HG02798 (cell line): ENCODE measurements around the gene JUNB.
"Not testable (repeated sequence)": the region's sequence is repeated elsewhere in the genome, so short reads cannot be mapped to it uniquely, and the experiment has no call there.

Experiments
- ATAC-seq: cut with Tn5 transposase; IDR thresholded peaks from one replicate; pipeline ENCODE4 v1.9.1; 2021; ENCODE audit warnings: mild to moderate bottlenecking; ENCODE audit not compliant: unreplicated experiment, poor library complexity

The JUNB gene

DNA sequence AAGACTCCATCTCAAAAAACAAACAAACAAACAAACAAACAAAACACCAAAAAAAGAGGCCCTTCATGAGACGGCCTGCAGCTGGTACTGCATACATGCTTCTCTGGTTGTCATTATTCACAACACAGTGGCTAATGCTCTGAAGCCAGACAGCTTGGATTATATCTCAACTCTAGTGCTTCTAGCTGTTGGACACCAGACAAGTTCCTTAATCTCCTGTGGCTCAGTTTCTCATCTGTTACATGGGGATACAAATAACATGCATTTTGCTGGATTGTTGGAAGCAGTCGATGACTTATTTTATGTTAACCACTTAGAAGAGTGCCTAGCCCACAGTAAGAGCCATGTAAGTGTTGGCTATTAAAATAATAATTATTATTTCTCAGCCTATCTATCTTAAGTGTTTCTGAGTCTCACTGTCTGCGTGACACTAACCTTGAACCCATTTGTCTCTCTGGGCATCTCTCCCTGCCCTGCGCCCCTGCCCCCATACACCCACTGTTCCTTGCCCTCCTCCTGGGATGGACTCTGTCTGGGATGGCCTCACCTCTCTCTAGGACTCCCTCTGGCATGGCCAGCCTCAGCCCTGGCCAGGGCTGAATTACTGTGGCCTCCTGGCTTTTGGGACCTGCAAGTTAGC, 3.1 kb upstream of the JUNB start:
- ATAC-seq: no peak

DNA sequence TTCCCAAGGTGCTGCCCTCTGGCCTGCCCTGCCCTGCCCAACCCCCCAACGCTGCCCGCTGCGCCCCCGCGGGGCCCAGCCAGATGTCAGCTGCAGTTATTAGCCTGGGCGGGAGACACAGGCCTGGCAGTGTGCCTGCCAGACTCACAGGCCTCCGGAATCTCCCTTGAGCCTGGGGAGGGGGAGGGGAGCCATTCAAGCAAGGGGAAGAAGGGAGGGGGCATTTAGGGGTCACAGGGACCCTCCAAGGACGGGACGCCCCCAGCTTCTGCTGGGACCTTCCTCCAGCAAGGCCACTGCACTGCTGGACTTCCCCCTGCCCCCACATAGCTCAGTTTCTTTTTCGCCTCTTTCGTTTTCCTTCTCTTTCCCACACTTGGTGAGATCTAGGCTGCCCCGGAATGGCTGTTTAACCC, 2.6 kb upstream of the JUNB start:
- no peak for ATAC-seq

DNA sequence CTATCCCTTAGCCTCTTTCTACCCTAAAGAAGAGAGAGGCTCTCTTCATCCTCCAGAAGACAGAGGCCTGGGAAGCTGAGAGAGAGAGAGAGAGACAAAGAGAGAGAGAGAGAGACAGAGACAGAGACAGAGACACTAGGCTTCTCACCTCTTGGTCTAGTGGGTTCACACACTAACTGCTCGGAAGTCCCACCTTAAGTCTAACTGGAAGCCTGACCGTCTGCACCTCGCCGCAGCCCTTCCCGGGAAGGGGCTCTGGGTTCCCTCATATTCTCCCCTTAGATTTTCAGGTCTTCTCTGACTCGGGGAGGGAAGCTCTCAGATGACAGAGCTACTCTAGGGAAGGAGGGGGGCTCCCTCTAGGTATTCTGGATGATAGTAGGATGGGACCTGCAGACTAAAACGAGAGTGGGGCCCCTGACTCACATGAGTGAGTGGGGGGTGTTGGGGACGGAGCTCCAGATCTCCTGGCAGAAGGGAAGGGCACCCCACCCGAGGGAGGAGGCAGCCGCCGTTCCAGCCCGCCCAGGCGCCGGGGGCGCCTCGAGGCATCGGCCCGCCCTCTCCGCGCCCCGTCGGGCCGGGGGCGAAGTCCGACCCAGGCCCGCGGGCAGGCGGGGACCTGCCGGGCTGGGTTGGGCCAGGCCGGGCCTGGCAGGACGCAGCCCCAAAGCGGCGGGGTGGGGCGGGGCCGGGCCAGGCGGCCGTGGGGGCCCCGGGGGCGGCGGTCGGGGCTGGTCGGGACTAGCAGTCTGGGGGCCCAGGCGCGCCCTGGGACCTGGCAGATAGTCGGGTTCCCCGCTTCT, 2.0 kb upstream of the JUNB start:
- ATAC-seq: no peak

DNA sequence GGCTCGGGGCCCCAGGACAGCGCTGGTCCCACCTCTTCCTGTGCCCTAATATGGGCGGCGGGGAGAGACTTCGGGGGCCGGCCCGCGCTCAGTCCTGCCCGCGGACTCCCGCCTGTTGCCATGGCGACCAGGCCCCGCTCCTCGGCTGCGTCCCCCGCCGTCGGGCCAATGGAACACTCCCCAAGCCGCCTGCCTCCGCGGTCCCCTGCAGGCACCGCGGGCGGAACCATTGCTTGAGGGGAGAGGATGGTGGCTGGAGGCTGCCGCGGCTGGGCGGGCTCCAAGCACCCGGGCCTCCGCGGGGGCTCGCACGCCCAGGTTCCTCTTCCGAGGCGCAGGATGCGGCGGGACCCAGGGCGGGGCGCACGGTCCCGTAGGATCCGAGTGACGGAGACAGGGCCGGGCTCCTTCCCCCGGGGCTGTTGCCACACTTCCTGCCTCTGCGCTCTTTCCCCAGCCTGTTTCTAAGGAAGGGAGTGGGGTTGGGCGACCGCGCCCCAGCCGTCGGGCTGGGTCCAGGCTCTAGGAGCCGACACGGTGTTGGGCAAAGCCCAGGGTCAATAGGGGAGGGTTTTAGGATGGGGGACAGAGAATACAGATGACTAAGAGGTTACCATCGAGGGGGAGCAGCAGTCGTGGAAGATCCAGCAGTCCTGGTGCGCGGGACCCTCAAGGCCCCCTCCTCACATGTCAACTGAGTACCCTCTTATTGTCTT, 1.2 kb upstream of the JUNB start:
- peak; percentile 48 for ATAC-seq

DNA sequence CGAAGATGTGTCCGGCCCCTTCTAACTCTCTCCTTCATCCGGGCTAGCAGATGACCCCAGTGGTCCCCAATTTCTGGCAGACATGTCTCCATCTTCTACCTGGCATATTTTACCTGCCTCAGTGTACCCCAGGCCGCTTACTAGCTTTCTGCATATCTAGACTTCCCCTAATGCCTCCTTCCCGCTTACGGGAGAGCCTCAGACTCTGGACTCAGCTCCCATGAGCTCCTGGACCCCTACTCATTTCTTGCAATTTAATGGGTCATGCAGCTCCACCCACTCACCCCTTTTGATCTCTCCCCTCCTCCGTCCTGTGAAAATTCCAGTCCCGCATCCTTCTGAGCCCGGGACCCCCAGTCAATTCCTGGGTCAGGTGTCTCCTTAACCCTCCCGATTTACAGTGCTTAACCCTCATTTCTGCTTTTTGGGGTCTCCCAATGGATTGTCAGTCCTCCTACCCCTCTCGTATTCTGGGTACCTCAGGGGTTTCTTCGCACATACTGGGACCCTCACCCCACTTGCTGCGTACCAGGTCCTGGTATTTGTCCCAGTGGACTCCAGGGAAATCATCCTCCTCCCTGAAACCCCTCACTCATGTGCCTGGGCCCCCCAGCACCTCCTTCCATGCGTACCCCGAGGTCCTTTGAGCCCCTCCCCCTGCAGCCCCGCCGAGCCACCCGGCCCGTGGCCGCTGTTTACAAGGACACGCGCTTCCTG, 500 bp upstream of the JUNB start:
- ATAC-seq: no peak

DNA sequence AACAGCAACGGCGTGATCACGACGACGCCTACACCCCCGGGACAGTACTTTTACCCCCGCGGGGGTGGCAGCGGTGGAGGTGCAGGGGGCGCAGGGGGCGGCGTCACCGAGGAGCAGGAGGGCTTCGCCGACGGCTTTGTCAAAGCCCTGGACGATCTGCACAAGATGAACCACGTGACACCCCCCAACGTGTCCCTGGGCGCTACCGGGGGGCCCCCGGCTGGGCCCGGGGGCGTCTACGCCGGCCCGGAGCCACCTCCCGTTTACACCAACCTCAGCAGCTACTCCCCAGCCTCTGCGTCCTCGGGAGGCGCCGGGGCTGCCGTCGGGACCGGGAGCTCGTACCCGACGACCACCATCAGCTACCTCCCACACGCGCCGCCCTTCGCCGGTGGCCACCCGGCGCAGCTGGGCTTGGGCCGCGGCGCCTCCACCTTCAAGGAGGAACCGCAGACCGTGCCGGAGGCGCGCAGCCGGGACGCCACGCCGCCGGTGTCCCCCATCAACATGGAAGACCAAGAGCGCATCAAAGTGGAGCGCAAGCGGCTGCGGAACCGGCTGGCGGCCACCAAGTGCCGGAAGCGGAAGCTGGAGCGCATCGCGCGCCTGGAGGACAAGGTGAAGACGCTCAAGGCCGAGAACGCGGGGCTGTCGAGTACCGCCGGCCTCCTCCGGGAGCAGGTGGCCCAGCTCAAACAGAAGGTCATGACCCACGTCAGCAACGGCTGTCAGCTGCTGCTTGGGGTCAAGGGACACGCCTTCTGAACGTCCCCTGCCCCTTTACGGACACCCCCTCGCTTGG, 966 bp downstream of the JUNB start:
- ATAC-seq: no peak

DNA sequence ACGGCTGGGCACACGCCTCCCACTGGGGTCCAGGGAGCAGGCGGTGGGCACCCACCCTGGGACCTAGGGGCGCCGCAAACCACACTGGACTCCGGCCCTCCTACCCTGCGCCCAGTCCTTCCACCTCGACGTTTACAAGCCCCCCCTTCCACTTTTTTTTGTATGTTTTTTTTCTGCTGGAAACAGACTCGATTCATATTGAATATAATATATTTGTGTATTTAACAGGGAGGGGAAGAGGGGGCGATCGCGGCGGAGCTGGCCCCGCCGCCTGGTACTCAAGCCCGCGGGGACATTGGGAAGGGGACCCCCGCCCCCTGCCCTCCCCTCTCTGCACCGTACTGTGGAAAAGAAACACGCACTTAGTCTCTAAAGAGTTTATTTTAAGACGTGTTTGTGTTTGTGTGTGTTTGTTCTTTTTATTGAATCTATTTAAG, 1.6 kb downstream of the JUNB start:
- ATAC-seq: no peak

DNA sequence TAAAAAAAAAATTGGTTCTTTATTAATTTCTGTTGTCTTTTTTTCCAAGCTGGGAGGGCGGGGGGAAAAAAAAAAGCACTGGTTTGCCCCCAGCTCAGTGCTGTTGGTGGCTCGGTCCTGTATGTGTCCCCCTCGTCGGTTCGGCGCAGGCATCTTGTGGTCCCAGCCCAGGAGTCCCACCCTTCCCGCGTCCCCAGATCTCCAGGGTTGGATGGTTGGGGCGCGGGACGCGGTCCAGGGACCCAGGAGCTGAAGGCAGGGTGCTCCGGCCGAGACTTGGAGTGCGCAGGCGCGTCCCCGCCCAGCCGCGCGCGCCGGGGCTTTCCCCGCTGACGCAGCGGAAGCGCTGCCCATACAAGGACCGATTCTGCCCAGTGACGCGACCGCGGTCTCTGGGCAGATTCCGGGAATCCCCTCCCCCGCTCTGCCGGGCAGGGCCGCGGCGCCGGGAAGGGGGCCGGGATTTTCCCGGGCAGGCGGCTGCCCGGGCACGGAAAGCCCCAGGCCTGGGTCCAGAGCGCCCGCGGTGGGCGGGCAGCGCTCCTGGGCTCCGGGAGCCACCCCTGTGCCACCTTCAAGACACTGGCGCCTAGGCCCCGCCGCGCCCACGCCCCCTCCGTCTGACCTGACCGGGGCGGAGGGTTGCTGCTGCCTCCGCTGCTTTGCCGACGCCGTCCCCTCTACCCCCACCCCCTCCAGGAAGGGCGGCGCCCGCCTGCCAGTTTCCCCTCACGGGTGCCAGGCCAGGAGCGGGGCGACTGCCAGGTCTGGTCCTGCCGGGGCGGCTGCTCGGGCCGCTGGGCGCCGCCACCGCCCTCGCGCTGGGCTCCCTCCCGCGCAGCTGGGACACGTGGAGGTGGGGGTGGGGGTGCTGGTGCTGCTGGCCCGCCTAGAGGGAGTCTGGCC, 2.3 kb downstream of the JUNB start:
- peak; percentile 39 for ATAC-seq

DNA sequence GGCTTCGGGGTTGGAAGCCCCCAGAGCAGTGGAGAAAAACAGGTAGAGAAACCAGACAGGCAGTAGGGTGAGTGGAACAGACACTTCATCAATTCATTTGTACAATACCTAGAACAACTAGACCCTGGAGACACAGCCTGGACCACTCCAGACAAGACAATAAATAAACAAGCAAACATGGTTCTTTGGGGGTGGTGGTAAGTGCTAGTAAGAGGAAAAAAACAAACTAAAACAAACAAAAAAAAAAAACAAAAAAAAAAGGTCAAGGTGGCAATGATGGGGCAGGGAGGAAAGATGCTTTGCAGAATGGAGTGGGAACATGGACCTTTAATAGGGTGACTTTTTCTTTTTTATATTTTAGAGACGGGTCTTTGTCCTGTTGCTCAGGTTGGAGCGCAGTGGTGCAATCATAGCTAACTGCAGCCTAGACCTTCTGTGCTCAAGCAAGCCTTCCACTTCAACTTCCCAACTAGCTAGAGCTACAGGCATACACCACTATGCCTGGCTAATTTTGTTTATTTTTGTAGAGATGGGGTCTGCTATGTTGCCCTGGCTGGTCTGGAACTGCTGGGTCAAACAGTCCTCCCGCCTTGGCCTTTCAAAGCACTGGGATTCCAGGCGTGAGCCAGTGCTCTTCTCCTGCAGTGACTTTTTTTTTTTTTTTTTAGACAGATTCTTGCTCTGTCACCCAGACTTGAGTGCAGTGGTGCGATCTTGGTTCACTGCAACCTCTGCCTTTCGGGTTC, 3.1 kb downstream of the JUNB start:
- no peak for ATAC-seq

DNA sequence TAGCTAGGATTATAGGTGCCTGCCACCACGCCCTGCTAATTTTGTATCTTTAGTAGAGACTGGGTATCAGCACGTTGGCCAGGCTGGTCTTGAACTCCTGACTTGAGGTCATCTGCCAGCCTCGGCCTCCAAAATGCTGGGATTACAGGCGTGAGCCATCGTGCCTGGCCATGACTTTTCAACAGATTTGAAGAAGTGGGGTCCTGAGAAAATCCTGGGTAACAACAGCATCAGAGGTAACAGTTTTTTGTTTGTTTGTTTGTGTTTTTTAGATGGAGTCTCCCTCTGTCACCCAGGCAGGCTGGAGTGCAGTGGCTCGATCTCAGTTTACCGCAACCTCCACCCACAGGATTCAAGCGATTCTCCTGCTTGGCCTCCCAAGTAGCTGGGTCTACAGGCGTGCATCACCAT, 3.7 kb downstream of the JUNB start:
- ATAC-seq: no peak

DNA sequence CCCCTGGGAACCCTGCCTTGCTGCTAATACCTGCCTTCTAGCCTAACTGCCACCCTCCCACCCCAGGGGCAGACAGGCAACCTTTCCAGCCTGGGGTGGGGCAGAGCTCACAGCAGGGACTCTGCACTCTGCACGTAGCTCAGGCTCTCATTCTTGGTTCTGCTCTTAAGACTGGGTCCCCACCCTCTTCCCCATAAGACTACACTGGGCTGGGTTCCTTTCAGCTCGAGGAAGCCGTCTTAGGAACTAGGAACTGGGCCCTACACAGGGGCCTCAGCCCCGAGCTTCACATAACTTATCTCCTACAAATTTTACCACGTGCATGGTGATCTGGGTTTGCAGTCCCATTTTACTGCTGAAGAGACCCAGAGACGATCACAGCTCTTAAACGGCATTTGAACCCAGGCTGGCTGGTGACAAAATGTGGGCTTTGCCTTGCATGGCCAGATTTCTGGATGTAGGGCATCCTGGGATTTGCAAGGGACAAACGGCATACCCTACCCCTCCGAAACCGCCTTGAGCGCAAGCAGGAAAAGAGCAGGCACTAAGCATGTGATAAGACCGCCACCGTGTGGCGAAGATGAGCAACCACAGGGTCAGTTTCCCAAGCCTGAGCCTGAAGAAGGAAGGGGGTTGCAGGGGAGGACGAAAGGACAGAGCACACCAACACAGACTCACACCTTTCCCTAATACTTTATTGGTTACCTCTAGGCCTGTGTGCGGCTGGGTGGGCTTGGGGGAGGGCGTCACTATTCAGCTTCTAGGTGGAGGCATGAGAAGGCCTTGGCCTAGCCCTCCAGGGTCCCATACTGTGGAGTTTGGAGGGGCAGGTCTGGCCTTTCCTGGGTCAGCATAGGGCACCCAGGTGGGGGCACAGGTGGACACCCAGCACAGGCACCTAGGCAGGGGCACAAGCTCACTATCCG, 5.1 kb downstream of the JUNB start:
- no peak for ATAC-seq

DNA sequence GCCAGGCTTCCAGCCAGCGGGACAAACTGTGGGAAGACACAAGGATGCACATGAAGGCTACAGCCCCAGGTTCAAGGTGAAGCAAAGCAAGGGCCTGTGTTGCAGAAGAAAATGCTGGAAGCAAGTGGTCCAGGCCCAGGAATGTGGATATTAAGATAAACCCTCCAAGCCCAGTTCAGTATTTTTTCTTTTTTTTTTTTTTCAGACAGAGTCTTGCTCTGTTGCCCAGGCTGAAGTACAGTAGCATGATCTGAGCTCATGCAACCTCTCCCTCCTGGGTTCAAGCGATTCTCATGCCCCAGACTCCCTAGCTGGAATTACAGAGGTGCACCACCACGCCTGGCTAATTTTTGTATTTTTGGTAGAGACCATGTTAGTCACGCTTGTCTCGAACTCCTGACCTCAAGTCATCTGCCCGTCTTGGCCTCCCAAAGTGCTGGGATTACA, 5.9 kb downstream of the JUNB start:
- ATAC-seq: no peak

DNA sequence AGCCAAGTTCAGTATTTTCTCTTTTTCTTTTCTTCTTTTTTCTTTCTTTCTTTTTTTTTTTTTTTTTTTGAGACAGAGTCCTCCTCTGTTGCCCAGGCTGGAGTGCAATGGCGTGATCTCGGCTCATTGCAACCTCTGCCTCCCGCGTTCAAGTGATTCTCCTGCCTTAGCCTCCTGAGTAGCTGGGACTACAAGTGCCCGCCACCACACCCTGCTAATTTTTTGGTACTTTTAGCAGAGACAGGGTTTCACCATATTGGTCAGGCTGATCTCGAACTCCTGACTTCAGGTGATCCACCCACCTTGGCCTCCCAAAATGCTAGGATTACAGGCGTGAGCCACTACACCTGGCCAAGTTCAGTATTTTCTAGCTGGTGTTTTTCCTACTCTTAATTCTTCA, 6.3 kb downstream of the JUNB start:
- ATAC-seq: not testable (repeated sequence)

DNA sequence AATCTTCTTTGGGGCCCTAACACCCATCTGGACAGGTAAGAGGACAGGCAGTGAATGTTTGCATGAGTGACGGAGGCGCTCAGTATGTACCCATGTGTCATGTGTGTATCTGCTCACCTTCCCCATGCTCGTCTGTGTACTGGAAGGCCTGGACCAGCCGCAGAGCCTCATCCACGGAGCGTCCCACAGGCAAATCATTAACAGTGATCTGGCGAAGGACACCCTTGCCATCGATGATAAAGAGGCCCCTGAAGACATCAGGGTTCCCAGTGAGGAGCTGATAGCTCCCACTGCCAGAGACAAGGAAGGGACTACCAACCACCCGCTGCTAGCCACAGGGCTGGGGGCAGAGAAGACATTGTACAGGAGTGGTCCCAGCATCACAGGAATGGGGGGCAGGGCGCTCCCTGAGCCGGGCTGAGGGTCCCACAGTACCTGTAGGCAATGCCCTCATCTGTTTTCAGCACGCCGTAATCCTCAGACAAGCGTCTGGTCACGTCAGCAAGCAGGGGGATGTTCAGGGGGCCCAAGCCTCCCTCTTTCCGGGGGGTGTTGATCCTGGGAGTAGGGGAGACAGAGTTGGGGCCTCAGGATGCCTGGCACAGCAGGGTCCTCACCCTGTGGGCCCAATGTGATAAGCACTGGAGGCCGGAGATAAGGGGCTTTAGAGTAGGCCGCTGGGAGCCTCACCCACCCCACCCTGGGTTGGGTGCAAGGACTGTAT, 8.6 kb downstream of the JUNB start:
- ATAC-seq: no peak

DNA sequence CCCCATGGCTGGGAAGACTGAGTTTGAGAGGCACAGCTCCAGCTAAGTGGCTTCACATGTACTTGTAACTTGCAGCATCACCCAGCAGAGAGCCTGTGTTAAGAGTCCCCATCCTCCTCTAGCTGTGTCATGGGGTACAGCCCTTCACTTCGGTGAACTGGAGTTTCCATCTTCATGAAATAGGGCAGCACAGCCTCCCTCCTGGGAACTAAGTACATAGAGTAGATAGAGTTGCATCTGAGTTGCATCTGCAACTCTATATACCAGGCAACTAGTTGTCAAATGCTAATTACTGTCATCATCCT, 9.1 kb downstream of the JUNB start:
- ATAC-seq: no peak

DNA sequence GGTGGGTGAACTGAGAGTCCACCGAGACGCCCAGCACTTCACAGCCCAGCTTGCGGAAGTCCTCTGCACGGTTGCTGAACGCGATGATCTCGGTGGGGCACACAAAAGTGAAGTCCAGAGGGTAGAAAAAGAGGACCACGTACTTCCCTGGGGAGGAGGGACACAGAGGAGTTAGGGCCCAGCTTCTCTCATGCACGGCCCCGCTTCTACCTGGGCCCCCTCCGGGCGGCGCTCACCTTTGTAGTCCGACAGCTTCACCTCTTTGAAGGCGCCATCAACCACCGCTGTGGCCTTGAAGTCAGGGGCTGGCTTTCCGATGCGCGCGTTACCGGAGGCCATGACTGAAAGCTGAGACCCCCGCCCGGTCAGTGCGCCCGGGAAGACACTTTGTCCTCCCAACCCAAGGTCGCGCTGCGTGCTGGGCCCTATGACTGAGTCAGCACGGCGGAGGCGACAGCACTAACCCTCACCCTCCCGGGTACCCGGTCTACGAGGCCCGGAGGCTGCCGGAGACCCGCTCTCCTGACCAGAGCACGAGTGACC, 9.7 kb downstream of the JUNB start:
- no peak for ATAC-seq
